SKM-1 treated with dmso at 0.1 percent for 144 hours (cell line): ENCODE results near the gene ARPC5L.
"Not testable (repeated sequence)": the region's sequence is repeated elsewhere in the genome, so short reads cannot be mapped to it uniquely, and the experiment has no call there.

Experiments
- DNase-seq: peaks from one replicate; lab custom pipeline; 2025; ENCODE audit not compliant: unreplicated experiment; lab: John Stamatoyannopoulos, UW

Gene ARPC5L

GRCh38 chr9:124887832-124888231 lies 25.9 kb downstream of the ARPC5L start:
- no peak for DNase-seq

DNA sequence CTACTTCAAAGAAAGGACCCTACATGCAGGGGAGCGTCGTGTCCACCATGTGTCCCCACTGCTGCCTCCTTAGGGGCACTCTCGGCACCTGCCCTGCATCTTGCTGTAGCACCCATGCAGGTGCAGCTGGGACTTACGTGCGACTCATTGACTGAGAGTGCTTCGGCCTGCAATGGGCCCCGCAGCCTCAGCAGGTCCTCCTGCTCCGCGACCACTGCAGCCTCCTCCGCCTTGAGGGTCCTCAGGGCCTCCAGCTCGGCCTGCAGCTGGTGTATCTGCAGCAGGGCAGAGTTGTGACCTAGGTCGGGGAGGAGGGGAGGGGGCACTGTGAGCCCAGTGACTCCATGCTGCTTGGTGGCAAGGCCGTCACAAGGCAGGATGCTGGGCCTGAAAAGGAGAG lies 27.1 kb downstream of the ARPC5L start:
- no peak for DNase-seq

DNA sequence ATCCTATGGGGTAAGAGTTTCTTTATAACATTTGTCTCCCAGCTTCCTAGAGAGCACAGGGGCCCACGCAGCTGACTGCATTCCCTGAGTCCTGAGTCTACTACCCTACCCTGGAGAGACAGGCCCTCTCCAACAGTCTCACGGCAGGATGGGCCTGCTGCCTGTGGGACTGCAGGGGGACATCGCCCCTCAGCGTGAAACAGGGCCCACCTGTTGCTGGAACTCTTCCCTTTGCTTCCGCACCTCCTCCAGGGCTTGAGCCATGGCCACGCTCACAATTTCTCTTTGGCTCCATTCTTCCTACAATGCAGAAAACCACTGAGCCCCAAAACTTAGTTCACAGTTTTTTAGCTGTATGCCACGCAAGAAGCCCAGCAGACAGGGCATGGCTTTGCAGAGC lies 28.2 kb downstream of the ARPC5L start:
- DNase-seq, result no peak

GRCh38 chr9:124894035-124894740 lies 32.3 kb downstream of the ARPC5L start:
- DNase-seq, result no peak

GRCh38 chr9:124894741-124895170 lies 32.8 kb downstream of the ARPC5L start:
- DNase-seq, result no peak

DNA sequence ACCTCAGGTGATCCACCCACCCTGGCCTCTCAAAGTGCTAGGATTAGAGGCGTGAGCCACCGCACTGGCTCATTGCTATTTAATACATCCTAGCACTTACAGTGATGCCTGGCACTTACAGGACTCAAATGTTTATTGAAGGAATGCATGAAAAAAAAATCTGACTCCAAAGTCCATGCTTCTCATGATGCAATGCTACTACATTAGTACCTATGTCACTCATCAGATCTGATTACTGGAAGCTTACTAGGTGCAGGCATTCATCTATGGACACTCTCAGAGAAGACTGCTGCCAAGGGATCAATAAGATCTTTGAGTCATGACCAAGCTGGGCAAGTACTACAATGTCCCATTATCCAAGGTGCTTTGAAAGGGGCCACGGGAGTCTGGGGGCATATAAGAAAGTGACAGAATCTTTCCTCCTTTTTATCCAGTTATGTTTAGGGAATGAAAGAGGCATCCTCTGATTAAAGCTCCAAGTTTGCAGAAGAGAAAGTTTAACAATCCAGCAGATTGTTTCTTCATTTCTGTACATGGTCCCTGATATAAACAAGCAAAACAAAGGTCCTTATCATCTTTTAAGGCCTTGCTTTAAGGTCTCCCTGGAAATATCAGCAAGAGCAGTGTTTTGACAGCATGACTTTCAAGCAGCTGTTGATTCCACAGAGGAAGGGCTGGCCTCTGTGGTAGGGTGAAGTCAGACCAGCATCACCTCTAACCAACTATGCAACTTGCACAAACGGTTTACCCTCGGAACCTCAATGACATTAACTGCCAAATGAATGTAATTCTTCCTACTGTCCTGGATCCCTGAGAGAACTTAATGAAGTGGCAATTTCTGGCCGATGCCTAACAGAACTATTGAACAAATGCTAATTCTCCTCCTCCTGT lies 35.9 kb downstream of the ARPC5L start:
- no peak for DNase-seq

DNA sequence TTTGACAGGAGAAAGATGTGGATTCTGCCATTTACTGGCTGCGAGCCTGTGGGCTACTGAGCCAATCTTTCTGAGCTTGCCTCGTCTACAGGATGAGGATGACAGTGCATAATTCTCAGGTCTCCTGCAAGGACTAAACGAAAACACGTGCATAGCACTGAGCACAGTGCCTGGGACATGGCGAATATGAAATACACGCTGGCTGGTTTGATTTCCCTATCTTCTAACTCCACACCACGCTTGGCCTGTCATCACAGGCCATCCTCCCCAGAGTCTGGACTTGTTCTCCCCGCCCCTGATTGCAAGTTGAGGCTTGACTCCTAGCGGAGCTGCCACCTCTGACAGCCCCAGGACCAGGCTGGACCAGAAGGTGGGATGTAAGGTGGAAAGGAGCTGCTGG lies 37.9 kb downstream of the ARPC5L start:
- no peak for DNase-seq

DNA sequence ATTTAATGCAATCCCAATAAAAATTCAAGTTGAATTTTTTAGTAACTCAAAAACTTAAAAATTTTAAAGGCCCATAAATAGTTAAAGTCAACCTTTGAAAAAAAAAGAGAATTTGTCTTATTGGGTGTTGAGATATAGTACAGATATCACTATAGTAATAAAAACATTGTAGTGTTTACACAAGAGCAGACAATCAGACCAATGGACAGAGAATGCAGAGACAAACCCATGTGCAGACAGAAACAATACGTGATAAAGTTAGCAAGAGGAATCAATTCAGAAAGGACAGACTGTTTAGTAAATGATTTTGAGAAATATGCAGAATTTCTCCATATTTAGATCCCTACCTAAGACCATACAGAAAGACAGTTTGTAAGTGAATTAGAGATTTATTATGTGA lies 45.0 kb downstream of the ARPC5L start:
- DNase-seq, result no peak

GRCh38 chr9:124908098-124908497 lies 46.2 kb downstream of the ARPC5L start:
- no peak for DNase-seq

DNA sequence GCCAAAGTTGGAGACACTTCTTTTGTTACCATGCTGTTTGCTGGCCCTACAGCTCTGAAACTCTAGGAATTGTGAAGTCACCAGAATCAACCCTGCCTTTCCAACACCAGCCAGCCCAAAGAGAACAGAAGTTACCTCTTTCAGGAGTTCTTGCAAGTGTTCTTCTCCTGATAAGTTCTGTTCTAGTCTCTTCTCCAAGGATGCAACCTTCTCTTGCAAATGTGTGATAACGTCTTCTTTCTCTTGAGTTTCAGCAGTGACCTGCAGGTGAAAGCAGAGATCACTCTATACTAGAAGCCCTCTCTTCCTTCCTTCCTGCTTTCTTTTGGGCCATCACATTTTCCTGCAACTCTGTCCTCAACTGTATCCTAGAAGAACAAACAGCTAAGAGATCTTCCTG lies 49.8 kb downstream of the ARPC5L start:
- no peak for DNase-seq

DNA sequence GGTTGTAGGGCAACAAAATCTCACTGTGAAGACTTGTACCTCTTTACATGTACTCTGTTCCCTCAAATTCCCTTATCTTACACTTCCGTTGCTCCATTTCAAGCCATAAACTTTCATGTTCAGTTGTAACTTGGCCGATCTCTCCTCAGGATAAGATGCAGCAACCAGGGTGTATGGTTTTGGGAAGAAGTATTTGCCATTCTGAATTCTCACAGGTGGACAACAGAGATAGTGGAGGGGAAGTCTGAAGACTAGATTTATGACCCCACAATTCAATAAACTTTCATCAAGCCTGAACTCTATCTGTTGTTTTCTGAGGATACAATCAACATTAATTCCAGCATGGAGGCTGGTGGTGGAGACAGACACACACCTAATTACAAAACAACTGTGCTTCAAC lies 51.4 kb downstream of the ARPC5L start:
- DNase-seq, result no peak

DNA sequence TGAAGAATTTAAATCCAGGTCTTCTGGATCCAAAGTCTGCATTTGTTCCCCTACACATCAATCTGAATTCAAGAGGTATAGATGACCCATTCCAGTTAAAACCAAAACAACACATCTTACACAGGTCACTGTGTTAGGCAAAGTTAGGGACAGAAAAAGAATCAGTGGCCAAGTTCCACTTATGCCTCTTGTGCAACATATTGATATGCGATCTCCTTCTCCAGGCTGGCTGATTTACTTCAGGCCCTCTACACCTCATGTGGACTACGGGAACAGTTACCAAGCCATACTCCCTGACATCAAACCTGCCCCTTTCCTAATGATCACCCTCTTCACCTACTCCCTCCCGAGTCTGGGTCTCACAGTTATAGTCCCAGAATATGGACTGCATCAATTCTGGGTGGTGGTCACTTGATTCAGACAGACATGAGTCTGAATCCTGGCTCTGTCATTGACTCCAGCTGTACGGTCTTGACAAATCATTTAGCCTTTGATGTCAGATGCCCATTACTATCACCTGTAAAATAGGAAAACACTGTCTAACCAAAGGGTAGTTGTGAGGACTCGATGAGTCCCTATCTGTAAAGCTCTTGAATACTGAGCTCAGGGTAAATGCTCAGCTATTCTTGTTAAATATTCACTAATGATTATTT lies 52.9 kb downstream of the ARPC5L start:
- no peak for DNase-seq

- DNase-seq, result not testable (repeated sequence)
These were observed 58.5 kb downstream of the ARPC5L start for GRCh38 chr9:124920394-124920793.
